PC-3 (cell line): ENCODE data around the gene EHMT2. TPM values are rescaled to one million over a fixed set of nuclear protein-coding genes. Genes with fewer than 3 reads are reported as not detected.
A peak's percentile ranks its signal among the peaks of the same experiment; 100 is the strongest.
"Not testable (repeated sequence)": the region's sequence is repeated elsewhere in the genome, so short reads cannot be mapped to it uniquely, and the experiment has no call there.

ENCODE experiments used
- ATAC-seq: fragments of 200-7000 bp; cut with Tn5 transposase; 2 replicates; pipeline ENCODE4 v1.9.1; 2020; ENCODE audit warnings: mild to moderate bottlenecking, moderate library complexity
- BruUV-seq: library from RNA; stranded (reverse); fragments of 400-500 nt; replicated peaks from 2 replicates; lab custom pipeline; 2021; lab: Mats Ljungman, UMichigan
- CTCF ChIA-PET: fragments of 300-600 bp; sonication (Branson Sonifier 250); formaldehyde crosslinking; loops from one replicate; lab custom pipeline; 2022; ENCODE audit warnings: antibody characterized with exemption; lab: Charles Lee
- POLR2A ChIA-PET: fragments of 300-600 bp; sonication (Branson Sonifier 250); formaldehyde crosslinking; loops from one replicate; lab custom pipeline; 2022; ENCODE audit warnings: antibody characterized with exemption; ENCODE audit not compliant: unreplicated experiment; lab: Charles Lee
- DNase-seq: peaks from one replicate; pipeline ENCODE4 v3.0.0-alpha.2; 2015
- H2AFZ ChIP-seq: fragments of 300-600 bp; sonication (generic); 2 replicates; pipeline ENCODE4 v1.6.0; 2016; ENCODE audit warnings: antibody characterized with exemption, low read length
- H3F3A ChIP-seq: fragments of 300-600 bp; sonication (generic); one replicate; pipeline ENCODE4 v1.6.0; 2017; ENCODE audit warnings: antibody characterized with exemption, low read length, control low read depth, mild to moderate bottlenecking; ENCODE audit not compliant: unreplicated experiment
- H3K27ac ChIP-seq: fragments of 300-600 bp; sonication (generic); 2 replicates; pipeline ENCODE4 v1.5.1; 2016; ENCODE audit warnings: mild to moderate bottlenecking, low read length
- H3K27me3 ChIP-seq: fragments of 300-600 bp; sonication (generic); 2 replicates; pipeline ENCODE4 v1.6.1; 2016; ENCODE audit warnings: low read length, mixed read lengths
- H3K36me3 ChIP-seq: fragments of 300-600 bp; sonication (generic); 2 replicates; pipeline ENCODE4 v1.6.1; 2016; ENCODE audit warnings: low read depth, mixed run types, low read length, mixed read lengths
- H3K4me1 ChIP-seq: fragments of 300-600 bp; sonication (generic); 2 replicates; pipeline ENCODE4 v1.5.1; 2016; ENCODE audit warnings: low read length; ENCODE audit not compliant: insufficient read depth
- H3K4me2 ChIP-seq: fragments of 300-600 bp; sonication (generic); 2 replicates; pipeline ENCODE4 v1.6.0; 2016; ENCODE audit warnings: low read length
- H3K4me3 ChIP-seq: fragments of 300-600 bp; sonication (generic); 2 replicates; pipeline ENCODE4 v1.5.1; 2016; ENCODE audit warnings: mild to moderate bottlenecking, low read length, mixed read lengths
- H3K79me2 ChIP-seq: fragments of 300-600 bp; sonication (generic); 2 replicates; pipeline ENCODE4 v1.6.1; 2017; ENCODE audit warnings: low read length, mixed read lengths
- H3K9ac ChIP-seq: fragments of 300-600 bp; sonication (generic); 2 replicates; pipeline ENCODE4 v1.6.0; 2016; ENCODE audit warnings: mild to moderate bottlenecking, low read length
- H3K9me2 ChIP-seq: fragments of 300-600 bp; sonication (generic); replicated peaks from 2 replicates; pipeline ENCODE4 v1.6.1; 2016; ENCODE audit warnings: mixed run types, low read length, mixed read lengths
- H3K9me3 ChIP-seq: fragments of 300-600 bp; sonication (generic); 2 replicates; pipeline ENCODE4 v1.6.1; 2016; ENCODE audit warnings: low read length, mixed read lengths
- H4K20me1 ChIP-seq: fragments of 300-600 bp; sonication (generic); 2 replicates; pipeline ENCODE4 v1.6.1; 2016; ENCODE audit warnings: low read length, mixed read lengths
- EZH2 ChIP-seq: fragments of 300-600 bp; sonication (generic); IDR thresholded peaks from one replicate; pipeline ENCODE4 v1.6.1; 2017; ENCODE audit warnings: antibody characterized with exemption, mild to moderate bottlenecking, low read length; ENCODE audit not compliant: unreplicated experiment
- EZH2phosphoT487 ChIP-seq: fragments of 300-600 bp; sonication (generic); IDR thresholded peaks from 2 replicates; pipeline ENCODE4 v1.6.1; 2018; ENCODE audit warnings: mild to moderate bottlenecking, antibody characterized with exemption, low read length, borderline replicate concordance
- intact Hi-C: fragments of 100-400 bp; cut with micrococcal nuclease; formaldehyde crosslinking; loops from 2 replicates; pipeline ENCODE4 v1.9.0; 2023
- total RNA-seq: library from RNA; depleted of rRNA; stranded (reverse); fragments of >200 nt; gene quantifications from 2 replicates; pipeline ENCODE4 v1.2.3, GENCODE V29; 2014
- TF ChIP-seq, protein P1 (sequence below): fragments of 300-600 bp; sonication (generic); conservative IDR thresholded peaks from 2 replicates; pipeline ENCODE4 v1.5.1; 2017; ENCODE audit warnings: antibody characterized with exemption, low read depth, mild to moderate bottlenecking, low read length

EHMT2 gene
- total RNA-seq, 1 experiment from 2014 or later, result 74.5 TPM

DNA sequence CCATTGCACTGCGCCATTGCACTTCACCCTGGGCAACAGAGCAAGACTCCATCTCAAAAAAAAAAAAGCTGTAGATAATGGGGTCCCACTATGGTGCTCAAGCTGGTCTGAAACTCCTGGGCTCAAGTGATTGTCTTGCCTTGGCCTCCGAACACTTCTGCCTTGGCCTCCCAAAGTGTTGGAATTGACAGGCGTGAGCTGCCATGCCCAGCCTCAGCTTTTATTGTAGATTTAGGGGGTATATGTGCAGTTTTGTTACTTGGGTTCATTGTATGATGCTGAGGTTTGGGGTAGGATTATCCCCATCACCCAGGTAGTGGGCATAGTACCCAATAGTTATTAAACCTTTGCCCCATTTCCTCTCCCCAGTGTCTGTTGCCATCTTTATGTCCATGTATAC, 58.5 kb downstream of the EHMT2 start:
- Histone ChIP-seq H3K9me2 (no peaks in the 10 kb centered on the region), H2AFZ (no peak overlapping the region), H3K4me3 (no peak overlapping the region), H3K4me2 (peak overlapping the region; percentile 14; the same call in 1 of the 2 replicates), H3K79me2 (peaks cover 45% of the 10 kb centered on the region), H4K20me1 (peaks cover 42% of the 10 kb centered on the region), H3K4me1 (peaks cover 18% of the 10 kb centered on the region), H3F3A (peaks cover 40% of the 10 kb centered on the region), H3K9me3 (no peaks in the 10 kb centered on the region), H3K27ac (no peak overlapping the region), H3K27me3 (no peaks in the 10 kb centered on the region), H3K9ac (no peak overlapping the region), H3K36me3 (peaks cover 45% of the 10 kb centered on the region)
- DNase-seq (no peak), ATAC-seq (no peak)
- BruUV-seq, result no TSS peak
- intact Hi-C loops, result loop anchor here (10.0 kb wide), 1 partner anchor 154 kb away; the partner anchor contains the start of gene LY6G5C
- ChIA-PET POLR2A (no interaction called here), CTCF (no interaction called here)
- TF ChIP-seq, protein P1, sequence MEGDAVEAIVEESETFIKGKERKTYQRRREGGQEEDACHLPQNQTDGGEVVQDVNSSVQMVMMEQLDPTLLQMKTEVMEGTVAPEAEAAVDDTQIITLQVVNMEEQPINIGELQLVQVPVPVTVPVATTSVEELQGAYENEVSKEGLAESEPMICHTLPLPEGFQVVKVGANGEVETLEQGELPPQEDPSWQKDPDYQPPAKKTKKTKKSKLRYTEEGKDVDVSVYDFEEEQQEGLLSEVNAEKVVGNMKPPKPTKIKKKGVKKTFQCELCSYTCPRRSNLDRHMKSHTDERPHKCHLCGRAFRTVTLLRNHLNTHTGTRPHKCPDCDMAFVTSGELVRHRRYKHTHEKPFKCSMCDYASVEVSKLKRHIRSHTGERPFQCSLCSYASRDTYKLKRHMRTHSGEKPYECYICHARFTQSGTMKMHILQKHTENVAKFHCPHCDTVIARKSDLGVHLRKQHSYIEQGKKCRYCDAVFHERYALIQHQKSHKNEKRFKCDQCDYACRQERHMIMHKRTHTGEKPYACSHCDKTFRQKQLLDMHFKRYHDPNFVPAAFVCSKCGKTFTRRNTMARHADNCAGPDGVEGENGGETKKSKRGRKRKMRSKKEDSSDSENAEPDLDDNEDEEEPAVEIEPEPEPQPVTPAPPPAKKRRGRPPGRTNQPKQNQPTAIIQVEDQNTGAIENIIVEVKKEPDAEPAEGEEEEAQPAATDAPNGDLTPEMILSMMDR, result no peak
- no peak for TF ChIP-seq EZH2phosphoT487
- TF ChIP-seq EZH2, result no peak

DNA sequence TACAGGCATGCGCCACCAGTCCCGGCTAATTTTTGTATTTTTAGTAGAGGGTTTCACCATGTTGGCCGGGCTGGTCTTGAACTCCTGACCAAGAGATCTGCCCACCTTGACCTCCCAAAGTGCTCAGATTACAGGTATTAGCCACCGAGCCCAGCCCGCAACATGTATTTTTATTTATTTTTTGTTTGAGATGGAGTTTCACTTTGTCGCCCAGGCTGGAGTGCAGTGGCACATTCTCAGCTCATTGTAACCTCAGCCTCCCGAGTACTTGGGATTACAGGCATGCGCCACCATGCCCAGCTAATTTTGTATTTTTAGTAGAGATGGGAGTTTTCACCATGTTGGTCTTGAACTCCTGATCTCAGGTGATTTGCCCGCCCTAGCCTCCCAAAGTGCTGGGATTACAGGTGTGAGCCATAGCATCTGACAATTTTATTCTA, 59.4 kb downstream of the EHMT2 start:
- H3K36me3 ChIP-seq, result peaks cover 45% of the 10 kb centered on the region
- POLR2A ChIA-PET, result interaction anchor here (1.2 kb wide), 1 partner anchor 11 kb away, joined by 4 read pairs; no protein-coding TSS in a partner anchor
- CTCF ChIA-PET, DNase-seq, ATAC-seq, H3K27me3 ChIP-seq, H2AFZ ChIP-seq, H3K9me3 ChIP-seq, BruUV-seq, H3K9me2 ChIP-seq, H3K27ac ChIP-seq: not testable (repeated sequence)
- H3K4me3 ChIP-seq, result peak overlapping the region; percentile 97
- intact Hi-C loops, result loop anchor here (10.0 kb wide), 1 partner anchor 153 kb away; the partner anchor contains the start of gene LY6G5C
- H3K9ac ChIP-seq, result peak overlapping the region; percentile 98; the same call in 1 of the 2 replicates
- H3K4me2 ChIP-seq, result peak overlapping the region; percentile 92
- peaks cover 42% of the 10 kb centered on the region for H4K20me1 ChIP-seq
- H3K79me2 ChIP-seq, result peaks cover 51% of the 10 kb centered on the region
- peaks cover 18% of the 10 kb centered on the region for H3K4me1 ChIP-seq
- H3F3A ChIP-seq, result peaks cover 40% of the 10 kb centered on the region

DNA sequence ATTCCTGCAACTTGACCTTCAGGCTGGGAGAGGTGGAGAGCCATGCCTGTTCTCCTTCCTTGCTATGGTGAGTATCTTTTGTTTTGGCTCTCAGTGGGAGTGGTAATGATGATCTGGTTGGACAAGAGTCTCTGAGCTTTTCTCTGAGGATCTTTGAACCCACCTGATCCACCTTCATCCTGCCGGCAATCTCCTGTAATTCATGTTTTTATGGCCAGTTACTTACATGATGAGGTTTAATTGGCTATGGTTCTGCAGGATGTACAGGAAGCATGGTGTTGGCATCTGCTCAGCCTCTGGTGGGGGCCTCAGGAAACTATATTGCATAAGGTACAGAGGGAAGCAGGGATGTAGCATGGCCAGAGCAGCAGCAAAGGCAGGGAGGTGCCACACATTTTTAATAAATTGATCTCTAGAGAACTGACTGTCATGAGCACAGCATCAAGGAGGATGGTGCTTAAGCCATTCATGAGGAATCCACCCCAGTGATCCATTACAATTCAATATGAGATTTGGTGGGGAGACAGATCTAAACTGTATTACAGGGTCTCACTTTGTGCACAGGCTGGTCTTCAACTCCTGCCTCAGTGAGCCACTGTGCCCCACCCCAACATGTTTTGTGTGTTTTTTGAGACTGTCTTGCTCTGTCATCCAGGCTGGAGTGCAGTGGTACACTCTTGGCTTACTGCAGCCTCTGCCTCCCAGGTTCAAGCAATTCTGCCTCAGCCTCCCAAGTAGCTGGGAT, 60.0 kb downstream of the EHMT2 start:
- no peak for DNase-seq
- peaks cover 57% of the 10 kb centered on the region for H3K79me2 ChIP-seq
- peaks cover 45% of the 10 kb centered on the region for H3K36me3 ChIP-seq
- BruUV-seq, result no TSS peak
- H3K9me3 ChIP-seq, result no peaks in the 10 kb centered on the region
- H3K4me2 ChIP-seq, result peak overlapping the region; percentile 92
- peak overlapping the region; percentile 98 for H3K9ac ChIP-seq
- peak overlapping the region; percentile 97 for H3K4me3 ChIP-seq
- ATAC-seq, result no peak
- CTCF ChIA-PET, result interaction anchor here (0.6 kb wide), 2 partner anchors 25 to 36 kb away, joined by 3 read pairs; no protein-coding TSS in a partner anchor
- no peak for TF ChIP-seq EZH2
- TF ChIP-seq, protein P1, result no peak
- TF ChIP-seq EZH2phosphoT487, result no peak
- peaks cover 42% of the 10 kb centered on the region for H4K20me1 ChIP-seq
- intact Hi-C loops, result loop anchor here (10.0 kb wide), 1 partner anchor 153 kb away; the partner anchor contains the start of gene LY6G5C
- H2AFZ ChIP-seq, result no peak overlapping the region
- no peaks in the 10 kb centered on the region for H3K9me2 ChIP-seq
- H3K27ac ChIP-seq, result no peak overlapping the region
- H3K4me1 ChIP-seq, result peaks cover 18% of the 10 kb centered on the region
- peaks cover 40% of the 10 kb centered on the region for H3F3A ChIP-seq
- H3K27me3 ChIP-seq, result no peaks in the 10 kb centered on the region
- POLR2A ChIA-PET, result interaction anchor here (0.6 to 1.2 kb wide), 2 partner anchors 10 to 855 kb away, joined by 3 to 4 read pairs; no protein-coding TSS in a partner anchor
